ENCODE data around the gene ZFP90.
A peak's percentile ranks its signal among the peaks of the same experiment; 100 is the strongest.

ZFP90 gene

GRCh38 chr16:68510775-68511174 is 28.3 kb upstream of the ZFP90 start:
- no peaks in the 10 kb centered on the region for H3K27me3 ChIP-seq (ENCODE audit: insufficient read depth, low read depth, severe bottlenecking)
- DNase-seq = no peak
- no peaks in the 10 kb centered on the region for H3K36me3 ChIP-seq
- H3K9me3 ChIP-seq (ENCODE audit: severe bottlenecking) = no peaks in the 10 kb centered on the region
- TF ChIP-seq CTCF (IDR thresholded peaks at IDR 0.05; ENCODE audit: low read depth, low read length) = no peak
- peak overlapping the region; percentile 19; the same call in 1 of the 2 replicates for H3K27ac ChIP-seq
- no peak overlapping the region for H3K4me3 ChIP-seq (ENCODE audit: low read depth, low read length)

- no peak for TF ChIP-seq CTCF (IDR thresholded peaks at IDR 0.05; ENCODE audit: low read depth, low read length)
- Histone ChIP-seq H3K27me3 (ENCODE audit: insufficient read depth, low read depth, severe bottlenecking) (no peaks in the 10 kb centered on the region), H3K9me3 (ENCODE audit: severe bottlenecking) (no peaks in the 10 kb centered on the region), H3K36me3 (no peaks in the 10 kb centered on the region), H3K27ac (no peak overlapping the region), H3K4me3 (ENCODE audit: low read depth, low read length) (no peak overlapping the region)
- no peak for DNase-seq
These were observed 26.9 kb upstream of the ZFP90 start for GRCh38 chr16:68512183-68512582.

GRCh38 chr16:68512742-68513141 is 26.3 kb upstream of the ZFP90 start:
- no peaks in the 10 kb centered on the region for H3K36me3 ChIP-seq
- H3K4me3 ChIP-seq (ENCODE audit: low read depth, low read length) = no peak overlapping the region
- no peaks in the 10 kb centered on the region for H3K27me3 ChIP-seq (ENCODE audit: insufficient read depth, low read depth, severe bottlenecking)
- no peaks in the 10 kb centered on the region for H3K9me3 ChIP-seq (ENCODE audit: severe bottlenecking)
- no peak for TF ChIP-seq CTCF (IDR thresholded peaks at IDR 0.05; ENCODE audit: low read depth, low read length)
- H3K27ac ChIP-seq = no peak overlapping the region
- DNase-seq = no peak

GRCh38 chr16:68514511-68514910 is 24.6 kb upstream of the ZFP90 start:
- no peak overlapping the region for H3K4me3 ChIP-seq (ENCODE audit: low read depth, low read length)
- DNase-seq = no peak
- no peak overlapping the region for H3K27ac ChIP-seq
- no peaks in the 10 kb centered on the region for H3K9me3 ChIP-seq (ENCODE audit: severe bottlenecking)
- no peaks in the 10 kb centered on the region for H3K27me3 ChIP-seq (ENCODE audit: insufficient read depth, low read depth, severe bottlenecking)
- TF ChIP-seq CTCF (IDR thresholded peaks at IDR 0.05; ENCODE audit: low read depth, low read length) = no peak
- no peaks in the 10 kb centered on the region for H3K36me3 ChIP-seq

- no peak overlapping the region for H3K27ac ChIP-seq
- TF ChIP-seq CTCF (IDR thresholded peaks at IDR 0.05; ENCODE audit: low read depth, low read length) = no peak
These were observed 21.4 kb upstream of the ZFP90 start for GRCh38 chr16:68517606-68518166.

GRCh38 chr16:68519225-68519745 is 19.8 kb upstream of the ZFP90 start:
- no peaks in the 10 kb centered on the region for H3K36me3 ChIP-seq
- no peak for DNase-seq
- TF ChIP-seq CTCF (IDR thresholded peaks at IDR 0.05; ENCODE audit: low read depth, low read length) = no peak
- no peaks in the 10 kb centered on the region for H3K27me3 ChIP-seq (ENCODE audit: insufficient read depth, low read depth, severe bottlenecking)
- no peaks in the 10 kb centered on the region for H3K9me3 ChIP-seq (ENCODE audit: severe bottlenecking)
- H3K4me3 ChIP-seq (ENCODE audit: low read depth, low read length) = no peak overlapping the region
- H3K27ac ChIP-seq = no peak overlapping the region

More at GRCh38 chr16:68517606-68518166, 21.4 kb upstream of the ZFP90 start:
- Histone ChIP-seq H3K4me3 (ENCODE audit: low read depth, low read length) (no peak overlapping the region), H3K36me3 (no peaks in the 10 kb centered on the region), H3K9me3 (ENCODE audit: severe bottlenecking) (no peaks in the 10 kb centered on the region), H3K27me3 (ENCODE audit: insufficient read depth, low read depth, severe bottlenecking) (no peaks in the 10 kb centered on the region)
- peak; percentile 23 for DNase-seq

Measured in WERI-Rb-1 (cell line).